NCI-H2171 treated with DMSO at 0.1 percent for 48 hours (cell line): ENCODE results near the gene STH.
A peak's percentile ranks its signal among the peaks of the same experiment; 100 is the strongest.

Source experiments
- DNase-seq: peaks from one replicate; lab custom pipeline; 2025; lab: John Stamatoyannopoulos, UW

The STH gene

DNA sequence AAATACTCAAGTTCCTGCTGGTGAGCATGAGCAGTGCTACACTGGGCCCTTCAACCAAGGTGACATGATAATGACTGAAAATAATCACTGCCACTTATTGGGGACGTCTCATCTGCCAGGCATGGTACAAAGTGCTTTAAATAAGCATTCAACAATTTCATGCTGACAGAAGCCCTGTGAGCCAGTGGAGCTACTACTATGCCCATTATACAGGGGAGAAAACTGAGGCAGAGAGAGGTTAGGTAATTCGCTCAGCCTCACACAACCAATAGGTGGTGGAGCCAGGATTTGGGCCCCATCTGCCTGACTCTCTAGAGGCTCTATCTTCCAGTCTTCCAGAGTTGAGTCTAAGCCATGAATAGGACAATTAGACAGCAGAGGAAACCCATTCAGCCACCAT lies 30.3 kb upstream of the STH start:
- no peak for DNase-seq

DNA sequence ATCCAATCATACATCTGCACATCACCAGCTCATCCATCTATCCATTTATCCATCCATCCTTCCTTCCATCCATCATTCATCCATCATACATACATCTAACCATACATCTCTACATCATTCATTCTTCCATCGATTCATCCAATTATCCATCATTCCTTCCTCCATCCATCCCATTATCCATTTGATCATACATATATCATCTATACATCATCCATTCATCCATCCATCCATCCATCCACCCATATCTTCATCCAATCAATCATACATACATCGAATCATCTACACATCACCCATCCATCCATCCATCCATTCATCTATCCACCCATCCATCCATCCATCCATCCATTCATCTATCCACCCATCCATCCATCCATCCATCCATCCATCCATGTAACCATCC lies 29.3 kb upstream of the STH start:
- no peak for DNase-seq

DNA sequence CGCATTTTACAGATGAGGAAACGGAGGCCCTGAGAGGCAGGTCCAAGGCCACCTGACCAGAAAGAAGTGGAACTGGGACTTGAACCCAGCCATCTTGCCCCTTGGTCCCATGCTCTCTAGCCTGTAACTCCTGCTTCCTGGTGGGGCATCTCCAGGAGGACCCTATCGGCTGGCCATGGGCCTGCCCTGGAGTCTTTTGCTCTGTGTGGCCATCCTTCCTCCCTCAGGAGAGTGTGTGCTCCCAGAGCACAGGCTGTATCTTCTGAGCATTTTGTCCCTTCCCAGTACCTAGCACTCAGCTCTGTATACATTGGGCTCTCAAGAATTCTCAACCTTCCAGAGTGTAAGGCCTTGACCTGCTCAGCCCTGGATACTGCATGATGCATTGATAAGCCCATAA lies 28.4 kb upstream of the STH start:
- no peak for DNase-seq

DNA sequence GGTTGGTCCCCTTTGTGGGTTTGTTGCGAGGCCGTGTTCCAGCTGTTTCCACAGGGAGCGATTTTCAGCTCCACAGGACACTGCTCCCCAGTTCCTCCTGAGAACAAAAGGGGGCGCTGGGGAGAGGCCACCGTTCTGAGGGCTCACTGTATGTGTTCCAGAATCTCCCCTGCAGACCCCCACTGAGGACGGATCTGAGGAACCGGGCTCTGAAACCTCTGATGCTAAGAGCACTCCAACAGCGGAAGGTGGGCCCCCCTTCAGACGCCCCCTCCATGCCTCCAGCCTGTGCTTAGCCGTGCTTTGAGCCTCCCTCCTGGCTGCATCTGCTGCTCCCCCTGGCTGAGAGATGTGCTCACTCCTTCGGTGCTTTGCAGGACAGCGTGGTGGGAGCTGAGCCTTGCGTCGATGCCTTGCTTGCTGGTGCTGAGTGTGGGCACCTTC lies 27.3 kb upstream of the STH start:
- no peak for DNase-seq

DNA sequence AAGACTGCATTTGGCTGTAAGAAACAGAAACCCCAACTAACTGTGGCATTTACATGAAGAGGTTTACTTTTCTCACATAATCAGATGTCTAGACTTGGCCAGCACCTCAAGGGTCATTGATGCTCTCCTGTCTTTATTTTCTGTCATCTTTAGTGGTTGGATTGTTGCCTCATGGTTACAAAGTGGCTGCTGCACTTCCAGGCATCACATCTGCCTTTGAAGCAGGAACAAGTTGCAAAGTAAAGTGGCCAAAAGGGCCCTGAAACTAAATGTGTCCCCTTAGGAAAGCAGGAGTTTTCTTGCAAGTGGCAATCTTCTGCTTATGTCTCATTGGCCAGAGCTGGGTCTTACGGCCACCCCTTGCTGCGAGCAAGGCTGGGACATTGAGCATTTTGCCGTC lies 26.5 kb upstream of the STH start:
- DNase-seq: no peak

DNA sequence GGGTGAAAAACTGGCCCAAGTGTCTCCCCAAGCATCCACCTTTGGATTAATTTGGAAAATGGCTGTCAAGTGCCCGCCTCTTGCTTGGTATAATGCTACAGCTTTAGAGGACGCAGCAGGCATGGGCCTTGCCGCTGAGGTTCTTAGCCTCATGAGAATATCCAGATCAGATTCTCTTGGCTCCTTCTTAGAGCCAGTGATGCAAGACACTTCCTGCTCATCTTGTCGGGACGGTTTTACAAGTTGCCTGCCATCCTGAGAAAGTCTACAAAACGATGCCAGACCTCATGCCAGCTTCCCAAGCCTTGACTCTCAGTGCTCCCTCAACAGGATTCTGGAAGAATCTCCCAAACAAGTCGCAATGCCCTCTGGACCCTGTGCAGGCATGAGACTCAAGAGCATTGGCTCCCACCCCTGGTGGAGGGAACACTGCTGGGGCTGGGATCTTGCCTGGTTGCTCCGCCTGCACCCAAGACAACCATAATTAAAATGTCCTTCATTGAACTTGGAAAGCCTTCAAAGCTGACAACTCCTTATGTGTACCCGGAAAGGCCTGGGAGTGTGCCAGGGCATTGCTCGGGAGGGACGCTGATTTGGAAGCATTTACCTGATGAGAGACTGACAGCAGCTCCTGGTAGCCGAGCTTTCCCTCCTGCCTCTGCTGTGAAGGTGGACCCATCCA lies 25.8 kb upstream of the STH start:
- no peak for DNase-seq

DNA sequence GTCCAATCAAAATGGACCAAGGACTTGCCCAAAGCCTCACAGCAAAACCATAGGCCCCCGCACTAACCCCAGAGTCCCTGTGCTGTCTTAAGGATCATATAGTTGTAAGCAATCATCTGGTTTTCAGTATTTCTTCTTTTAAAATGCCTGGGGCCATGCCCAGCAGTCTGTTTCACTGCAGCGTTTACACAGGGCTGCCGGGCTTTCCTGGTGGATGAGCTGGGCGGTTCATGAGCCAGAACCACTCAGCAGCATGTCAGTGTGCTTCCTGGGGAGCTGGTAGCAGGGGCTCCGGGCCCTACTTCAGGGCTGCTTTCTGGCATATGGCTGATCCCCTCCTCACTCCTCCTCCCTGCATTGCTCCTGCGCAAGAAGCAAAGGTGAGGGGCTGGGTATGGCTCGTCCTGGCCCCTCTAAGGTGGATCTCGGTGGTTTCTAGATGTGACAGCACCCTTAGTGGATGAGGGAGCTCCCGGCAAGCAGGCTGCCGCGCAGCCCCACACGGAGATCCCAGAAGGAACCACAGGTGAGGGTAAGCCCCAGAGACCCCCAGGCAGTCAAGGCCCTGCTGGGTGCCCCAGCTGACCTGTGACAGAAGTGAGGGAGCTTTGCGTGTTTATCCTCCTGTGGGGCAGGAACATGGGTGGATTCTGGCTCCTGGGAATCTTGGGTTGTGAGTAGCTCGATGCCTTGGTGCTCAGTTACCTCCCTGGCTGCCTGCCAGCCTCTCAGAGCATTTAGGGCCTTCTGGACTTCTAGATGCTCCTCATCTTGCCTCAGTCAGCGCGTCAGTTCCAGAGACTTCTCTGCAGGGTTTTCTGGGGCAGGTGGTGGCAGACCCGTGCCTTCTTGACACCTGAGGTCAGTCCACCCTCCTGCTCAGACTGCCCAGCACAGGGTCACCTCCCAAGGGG lies 24.8 kb upstream of the STH start:
- DNase-seq: peak; percentile 48

DNA sequence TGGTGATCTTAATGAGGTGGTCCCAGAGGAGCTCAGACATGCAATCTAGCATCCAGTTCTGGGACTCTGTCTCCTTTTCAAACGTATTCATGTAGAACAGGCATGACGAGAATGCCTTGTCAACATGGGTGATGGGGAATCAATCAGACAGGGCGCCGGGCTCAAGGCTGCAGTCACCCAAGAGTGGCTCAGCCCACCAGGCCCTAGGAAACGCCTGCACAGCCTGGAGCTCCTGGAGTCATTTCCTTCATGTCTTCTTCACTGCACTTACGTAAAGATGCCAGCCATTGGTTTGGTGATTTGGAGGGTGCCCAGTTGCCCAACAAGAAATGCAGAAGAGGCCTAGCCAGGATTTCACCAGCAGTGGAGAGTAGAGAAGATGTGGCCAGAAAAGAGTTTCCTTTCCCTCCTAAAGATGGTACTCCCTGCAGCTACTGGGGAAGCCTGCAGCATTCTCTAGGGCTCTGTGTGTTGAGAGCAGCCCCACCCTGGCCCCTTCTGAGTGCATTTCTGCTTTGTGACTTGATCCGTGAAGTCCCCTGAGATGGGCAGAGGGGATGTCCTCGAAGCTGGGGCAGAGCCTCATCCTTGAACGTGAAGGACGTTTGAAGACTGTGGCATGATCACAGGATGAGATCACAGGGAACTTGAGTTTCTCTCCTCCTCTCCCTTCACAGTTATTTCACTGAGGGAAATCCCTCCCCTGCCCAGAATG lies 24.0 kb upstream of the STH start:
- DNase-seq: no peak

DNA sequence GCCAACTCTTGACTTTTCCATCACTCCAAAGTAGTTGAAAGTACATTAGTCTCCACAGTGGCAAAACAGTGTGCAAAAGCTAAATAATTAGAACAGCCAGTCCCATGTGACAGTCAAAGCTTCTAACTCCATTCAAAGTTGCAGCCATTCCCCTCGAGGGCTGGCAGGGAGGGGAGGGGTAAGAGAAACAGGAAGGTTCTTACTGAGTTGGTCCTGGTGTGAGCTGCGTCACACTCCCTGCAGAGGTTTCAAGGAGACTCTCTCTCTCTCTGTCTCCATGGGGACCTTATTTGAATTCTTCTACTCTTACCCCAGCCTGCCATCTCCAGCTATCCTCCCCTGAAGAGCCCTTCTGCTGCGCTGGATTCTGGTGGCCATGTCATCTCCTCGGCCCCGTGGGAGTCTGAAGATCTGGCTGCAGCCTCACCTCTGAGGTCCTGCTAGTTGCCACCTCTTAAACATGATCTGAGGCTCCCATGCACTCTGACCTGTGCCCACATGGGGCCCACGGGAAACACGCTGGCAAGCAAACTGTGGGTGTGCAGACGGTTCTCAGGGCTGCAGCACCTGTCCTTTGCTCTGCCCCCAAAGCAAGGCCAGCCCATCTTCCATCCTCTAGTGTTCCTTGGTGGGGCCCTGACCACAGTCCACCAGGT lies 23.3 kb upstream of the STH start:
- no peak for DNase-seq

DNA sequence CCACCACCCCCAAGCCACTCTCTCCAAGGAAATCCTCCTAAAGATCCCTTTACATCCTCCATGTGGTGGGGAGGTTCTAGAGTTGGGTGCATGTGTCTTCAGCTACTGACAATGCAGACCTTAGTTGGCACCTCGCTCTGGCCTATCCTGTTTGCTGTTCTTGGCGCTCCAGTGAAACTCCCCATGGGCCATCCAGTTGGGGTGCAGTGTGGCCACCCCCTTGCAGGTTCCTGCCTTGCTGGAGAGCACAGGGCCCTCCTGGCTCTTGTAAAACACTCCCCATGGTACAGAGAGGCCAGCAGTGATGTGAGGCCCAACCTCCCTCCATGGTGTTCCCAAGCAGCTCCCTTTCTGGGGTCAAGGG lies 22.7 kb upstream of the STH start:
- no peak for DNase-seq

DNA sequence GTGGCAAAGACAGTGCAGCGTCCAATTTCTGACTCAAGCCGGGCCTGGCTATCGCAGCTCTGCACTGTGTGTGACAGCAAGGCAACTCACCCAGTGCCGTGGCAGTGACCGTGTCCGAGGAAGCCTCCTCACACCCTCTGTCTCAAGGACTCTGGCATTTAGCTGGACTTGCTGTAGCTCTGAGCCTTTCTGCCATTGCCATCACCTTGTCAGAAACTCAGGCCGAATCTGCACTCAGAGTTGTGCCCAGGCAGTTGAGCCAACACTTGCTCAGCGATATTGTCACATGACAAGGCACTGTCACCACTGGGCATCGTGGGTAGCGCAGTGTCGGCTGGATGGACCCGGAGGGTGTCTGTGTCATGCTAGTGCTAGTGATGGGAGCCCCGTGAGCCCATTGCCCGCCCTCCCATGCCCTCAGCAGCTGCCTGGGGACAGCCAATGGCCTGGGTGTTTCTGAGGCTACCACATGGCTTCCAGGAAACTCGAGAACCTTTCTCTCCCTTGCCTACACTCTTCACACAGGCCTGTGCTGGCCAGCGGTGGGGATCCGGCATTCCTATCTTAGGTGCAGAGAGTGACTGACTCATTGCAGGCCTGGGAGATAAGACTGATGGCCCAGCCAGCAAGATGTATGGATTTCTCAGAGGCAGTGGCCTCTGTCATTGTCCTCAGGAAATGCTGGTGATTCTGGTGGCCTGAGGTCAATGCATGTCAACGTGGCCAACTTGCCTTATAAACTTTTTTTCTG lies 22.1 kb upstream of the STH start:
- no peak for DNase-seq

DNA sequence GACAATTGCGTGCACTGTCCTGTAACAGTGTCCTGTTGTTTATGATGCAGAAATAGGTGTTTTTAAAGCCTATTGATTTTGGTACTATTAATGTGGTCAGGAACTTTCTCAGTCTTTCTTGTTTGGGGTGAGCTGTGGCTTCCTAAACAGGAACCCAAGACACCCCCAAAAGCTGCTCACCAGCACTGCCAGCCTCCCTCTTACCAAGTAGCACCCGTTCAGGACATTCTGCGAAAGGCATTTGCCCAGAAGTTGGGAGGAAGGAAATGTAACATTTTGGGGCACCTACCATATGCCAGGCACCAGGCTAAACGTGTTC lies 21.6 kb upstream of the STH start:
- DNase-seq: no peak

DNA sequence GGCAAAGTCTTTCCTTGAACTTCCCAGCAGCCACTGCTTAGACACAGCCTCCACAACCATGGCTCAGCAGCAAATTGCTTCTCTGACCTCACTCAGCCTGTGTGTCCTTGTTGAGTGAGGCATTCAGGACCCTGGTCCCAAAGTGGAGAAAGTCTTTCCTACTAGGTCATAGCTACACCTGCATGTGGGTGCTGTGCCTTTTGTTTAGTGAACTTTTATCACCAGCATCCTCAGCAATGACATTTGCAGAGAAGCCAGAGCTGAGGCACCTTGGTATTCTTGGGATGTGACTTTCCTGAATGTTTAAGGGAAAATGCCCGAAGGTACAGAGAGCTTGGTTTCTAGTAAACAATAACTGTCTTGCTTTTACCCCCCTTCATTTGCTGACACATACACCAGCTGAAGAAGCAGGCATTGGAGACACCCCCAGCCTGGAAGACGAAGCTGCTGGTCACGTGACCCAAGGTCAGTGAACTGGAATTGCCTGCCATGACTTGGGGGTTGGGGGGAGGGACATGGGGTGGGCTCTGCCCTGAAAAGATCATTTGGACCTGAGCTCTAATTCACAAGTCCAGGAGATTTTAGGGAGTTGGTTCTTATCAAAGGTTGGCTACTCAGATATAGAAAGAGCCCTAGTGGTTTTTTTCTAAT lies 20.9 kb upstream of the STH start:
- no peak for DNase-seq

DNA sequence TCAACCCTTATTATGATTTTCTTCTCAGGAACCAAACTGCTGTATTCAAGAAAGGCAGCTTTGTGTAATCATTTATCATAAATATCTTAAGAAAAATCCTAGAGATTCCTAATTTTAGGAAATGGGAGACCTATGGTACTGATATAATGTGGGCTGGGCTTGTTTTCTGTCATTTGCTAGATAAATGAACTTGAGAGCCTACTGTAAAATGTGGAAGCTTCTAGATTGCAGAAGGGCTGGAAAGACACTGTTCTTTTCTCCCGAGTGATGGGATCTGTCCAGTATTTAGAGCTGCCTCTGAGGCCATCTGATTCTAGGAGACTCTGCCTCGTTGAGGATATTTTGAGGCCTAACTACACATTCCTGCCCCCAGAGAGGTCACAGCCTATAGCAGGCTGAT lies 19.9 kb upstream of the STH start:
- no peak for DNase-seq

DNA sequence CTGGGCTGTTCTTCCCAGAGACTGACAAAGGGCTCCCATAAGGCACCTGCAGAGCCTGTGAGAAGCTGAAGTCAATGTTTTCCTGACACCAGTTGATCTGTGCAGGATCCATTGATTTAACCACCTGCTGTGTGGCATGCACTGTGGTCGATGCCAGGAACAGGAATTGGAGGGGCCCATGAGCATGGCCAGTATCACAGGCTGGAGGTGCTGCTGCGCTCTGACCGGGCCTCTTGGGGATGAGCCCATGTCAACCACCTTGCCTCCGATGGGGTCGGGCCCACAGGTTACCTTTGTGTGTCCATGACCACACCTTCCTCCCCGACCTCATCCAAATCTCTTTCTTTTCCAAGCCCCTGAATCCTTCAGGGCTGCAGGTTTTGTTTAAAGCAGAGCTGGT lies 18.2 kb upstream of the STH start:
- DNase-seq: no peak

DNA sequence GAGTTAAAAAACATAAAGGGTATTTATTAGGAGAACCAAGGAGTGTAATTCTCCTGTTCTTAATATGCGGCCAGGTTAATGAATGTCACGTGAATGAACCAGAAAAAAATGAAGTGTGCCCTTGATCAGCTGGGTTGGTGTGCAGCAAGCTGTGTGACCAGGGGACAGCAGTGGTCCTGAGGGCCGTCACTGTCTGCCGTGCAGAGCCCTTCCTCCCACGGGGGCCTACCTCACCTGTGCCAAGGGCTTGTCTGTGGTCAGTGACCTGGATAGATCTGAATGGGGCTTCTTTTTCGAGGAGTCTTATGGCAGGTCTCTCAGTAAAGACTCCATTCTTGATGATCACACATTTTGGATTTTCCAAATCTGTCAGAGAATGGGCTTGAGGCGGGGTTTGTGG lies 17.7 kb upstream of the STH start:
- DNase-seq: no peak

DNA sequence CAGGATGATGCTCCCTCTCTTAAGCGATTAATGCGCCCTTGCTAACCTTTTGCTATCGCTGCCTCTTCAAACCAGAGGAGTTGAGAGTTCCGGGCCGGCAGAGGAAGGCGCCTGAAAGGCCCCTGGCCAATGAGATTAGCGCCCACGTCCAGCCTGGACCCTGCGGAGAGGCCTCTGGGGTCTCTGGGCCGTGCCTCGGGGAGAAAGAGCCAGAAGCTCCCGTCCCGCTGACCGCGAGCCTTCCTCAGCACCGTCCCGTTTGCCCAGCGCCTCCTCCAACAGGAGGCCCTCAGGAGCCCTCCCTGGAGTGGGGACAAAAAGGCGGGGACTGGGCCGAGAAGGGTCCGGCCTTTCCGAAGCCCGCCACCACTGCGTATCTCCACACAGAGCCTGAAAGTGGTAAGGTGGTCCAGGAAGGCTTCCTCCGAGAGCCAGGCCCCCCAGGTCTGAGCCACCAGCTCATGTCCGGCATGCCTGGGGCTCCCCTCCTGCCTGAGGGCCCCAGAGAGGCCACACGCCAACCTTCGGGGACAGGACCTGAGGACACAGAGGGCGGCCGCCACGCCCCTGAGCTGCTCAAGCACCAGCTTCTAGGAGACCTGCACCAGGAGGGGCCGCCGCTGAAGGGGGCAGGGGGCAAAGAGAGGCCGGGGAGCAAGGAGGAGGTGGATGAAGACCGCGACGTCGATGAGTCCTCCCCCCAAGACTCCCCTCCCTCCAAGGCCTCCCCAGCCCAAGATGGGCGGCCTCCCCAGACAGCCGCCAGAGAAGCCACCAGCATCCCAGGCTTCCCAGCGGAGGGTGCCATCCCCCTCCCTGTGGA lies 16.0 kb upstream of the STH start:
- no peak for DNase-seq

DNA sequence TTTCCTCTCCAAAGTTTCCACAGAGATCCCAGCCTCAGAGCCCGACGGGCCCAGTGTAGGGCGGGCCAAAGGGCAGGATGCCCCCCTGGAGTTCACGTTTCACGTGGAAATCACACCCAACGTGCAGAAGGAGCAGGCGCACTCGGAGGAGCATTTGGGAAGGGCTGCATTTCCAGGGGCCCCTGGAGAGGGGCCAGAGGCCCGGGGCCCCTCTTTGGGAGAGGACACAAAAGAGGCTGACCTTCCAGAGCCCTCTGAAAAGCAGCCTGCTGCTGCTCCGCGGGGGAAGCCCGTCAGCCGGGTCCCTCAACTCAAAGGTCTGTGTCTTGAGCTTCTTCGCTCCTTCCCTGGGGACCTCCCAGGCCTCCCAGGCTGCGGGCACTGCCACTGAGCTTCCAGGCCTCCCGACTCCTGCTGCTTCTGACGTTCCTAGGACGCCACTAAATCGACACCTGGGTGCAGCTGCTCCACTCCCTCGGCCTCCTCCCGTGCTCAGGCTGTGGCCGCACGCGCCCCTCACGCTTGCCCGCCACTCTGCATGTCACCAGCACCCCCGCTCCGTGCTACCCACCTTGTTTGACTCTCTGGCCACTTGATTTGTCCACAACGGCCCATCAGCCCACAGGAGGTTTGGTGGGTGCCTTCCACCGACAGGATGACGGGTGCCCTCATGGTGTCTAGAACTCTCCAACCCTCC lies 15.3 kb upstream of the STH start:
- no peak for DNase-seq

DNA sequence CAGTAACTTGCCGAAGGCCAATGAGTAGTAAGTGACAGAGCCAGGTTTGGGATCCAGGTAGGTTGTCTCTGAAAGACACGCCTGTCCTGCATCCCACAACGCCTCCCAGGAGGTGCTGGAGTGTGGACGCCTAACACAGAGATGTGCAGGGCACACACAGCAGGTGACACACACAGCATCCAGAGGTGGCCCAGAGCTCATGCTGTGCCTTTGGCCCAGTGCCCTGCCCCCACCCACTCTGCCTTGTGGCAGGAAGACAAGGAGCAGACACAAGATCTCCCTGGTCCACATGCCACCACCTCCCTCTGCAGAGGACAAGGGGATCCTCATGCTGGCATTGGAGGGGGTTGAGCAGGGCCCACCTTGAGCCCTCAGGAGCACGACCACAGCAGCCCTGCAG lies 14.7 kb upstream of the STH start:
- no peak for DNase-seq

DNA sequence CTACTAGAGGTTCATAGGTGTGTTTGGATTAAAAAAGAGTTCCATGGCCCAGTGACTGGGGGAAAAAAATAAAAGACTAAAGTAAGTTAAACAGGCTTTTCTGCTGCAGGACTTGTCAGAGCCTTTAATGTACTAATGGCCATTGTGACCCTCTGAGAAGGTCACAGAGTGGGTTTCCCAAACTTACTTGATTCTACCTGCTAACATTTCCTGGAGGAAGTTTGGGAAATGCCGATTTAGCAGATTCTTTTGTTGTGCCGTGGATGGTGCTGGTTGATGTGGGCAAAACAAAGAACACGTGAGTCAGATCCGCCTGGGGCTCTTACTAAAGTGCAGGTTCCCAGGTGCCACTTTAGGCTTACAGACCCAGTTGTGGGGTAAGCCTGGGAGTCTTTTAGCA lies 13.6 kb upstream of the STH start:
- DNase-seq: no peak
